NCI-H146 treated with DMSO at 0.1 percent for 48 hours (cell line): ENCODE data around the gene EIF2D.
A peak's percentile ranks its signal among the peaks of the same experiment; 100 is the strongest.

ENCODE experiments used
- DNase-seq: peaks from one replicate; lab custom pipeline; 2025; ENCODE audit not compliant: unreplicated experiment; lab: John Stamatoyannopoulos, UW

EIF2D gene

GRCh38 chr1:206570529-206570928, 41.7 kb downstream of the EIF2D start:
- no peak for DNase-seq

- DNase-seq, result no peak
These were observed 42.7 kb downstream of the EIF2D start for GRCh38 chr1:206569556-206569955.

GRCh38 chr1:206568779-206569352, 43.4 kb downstream of the EIF2D start:
- no peak for DNase-seq

GRCh38 chr1:206568256-206568655, 44.0 kb downstream of the EIF2D start:
- DNase-seq, result no peak

GRCh38 chr1:206566999-206567398, 45.3 kb downstream of the EIF2D start:
- DNase-seq, result no peak

GRCh38 chr1:206565995-206566394, 46.3 kb downstream of the EIF2D start:
- DNase-seq, result no peak

GRCh38 chr1:206563367-206564207, 48.7 kb downstream of the EIF2D start:
- DNase-seq, result no peak

- no peak for DNase-seq
These were observed 52.1 kb downstream of the EIF2D start for GRCh38 chr1:206560007-206560716.

GRCh38 chr1:206559672-206559995, 52.6 kb downstream of the EIF2D start:
- no peak for DNase-seq

- no peak for DNase-seq
These were observed 53.2 kb downstream of the EIF2D start for GRCh38 chr1:206558794-206559671.

- no peak for DNase-seq
These were observed 54.4 kb downstream of the EIF2D start for GRCh38 chr1:206557636-206558473.

- DNase-seq, result peak; percentile 64
These were observed 55.3 kb downstream of the EIF2D start for GRCh38 chr1:206556750-206557635.

GRCh38 chr1:206556047-206556749, 56.1 kb downstream of the EIF2D start:
- DNase-seq, result peak; percentile 72

GRCh38 chr1:206555473-206555935, 56.8 kb downstream of the EIF2D start:
- DNase-seq, result no peak

- DNase-seq, result no peak
These were observed 57.4 kb downstream of the EIF2D start for GRCh38 chr1:206554701-206555472.

- DNase-seq, result no peak
These were observed 58.1 kb downstream of the EIF2D start for GRCh38 chr1:206554211-206554610.

GRCh38 chr1:206551986-206552326, 60.3 kb downstream of the EIF2D start:
- no peak for DNase-seq
